ENCODE data around the gene KIAA0040.
A peak's percentile ranks its signal among the peaks of the same experiment; 100 is the strongest.

Gene KIAA0040

DNA sequence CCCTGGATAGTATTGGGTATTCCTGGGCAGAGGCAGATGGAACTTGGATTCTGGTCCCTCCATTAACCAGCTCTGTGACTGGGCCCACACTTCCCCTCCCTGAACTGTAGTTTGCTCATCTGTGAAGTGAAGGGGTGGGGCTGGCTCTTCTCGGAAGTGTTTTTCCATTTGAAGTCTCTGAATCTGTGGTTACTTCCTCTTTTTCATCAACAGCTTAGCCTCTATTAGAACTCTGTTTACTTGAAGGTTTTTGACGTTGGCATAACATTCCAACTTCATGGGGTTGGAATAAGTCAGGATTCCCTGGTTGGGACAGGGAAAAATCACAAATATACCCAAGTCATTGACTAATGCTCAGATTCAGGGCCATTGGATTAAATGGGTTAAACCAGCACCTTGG, 3.6 kb downstream of the KIAA0040 start:
- Mint-ChIP-seq H3K27me3 (no peaks in the 10 kb centered on the region), H3K27ac (peak overlapping the region; percentile 89), H3K4me1 (ENCODE audit: low read depth) (peaks cover 74% of the 10 kb centered on the region), H3K9me3 (no peaks in the 10 kb centered on the region), H3K36me3 (ENCODE audit: low read depth) (peaks cover 36% of the 10 kb centered on the region), H3K4me3 (peak overlapping the region; percentile 91)

GRCh38 chr1:175186433-175187160, 6.0 kb downstream of the KIAA0040 start:
- peaks cover 50% of the 10 kb centered on the region for H3K36me3 Mint-ChIP-seq (ENCODE audit: low read depth)
- H3K9me3 Mint-ChIP-seq: no peaks in the 10 kb centered on the region
- peaks cover 87% of the 10 kb centered on the region for H3K4me1 Mint-ChIP-seq (ENCODE audit: low read depth)
- no peak overlapping the region for H3K27ac Mint-ChIP-seq
- no peaks in the 10 kb centered on the region for H3K27me3 Mint-ChIP-seq
- H3K4me3 Mint-ChIP-seq: no peak overlapping the region

- Mint-ChIP-seq H3K36me3 (ENCODE audit: low read depth) (peaks cover 55% of the 10 kb centered on the region), H3K4me3 (no peak overlapping the region), H3K27me3 (no peaks in the 10 kb centered on the region), H3K9me3 (no peaks in the 10 kb centered on the region), H3K27ac (no peak overlapping the region), H3K4me1 (ENCODE audit: low read depth) (peaks cover 90% of the 10 kb centered on the region)
Observed at GRCh38 chr1:175185903-175186302, 6.7 kb downstream of the KIAA0040 start.

DNA sequence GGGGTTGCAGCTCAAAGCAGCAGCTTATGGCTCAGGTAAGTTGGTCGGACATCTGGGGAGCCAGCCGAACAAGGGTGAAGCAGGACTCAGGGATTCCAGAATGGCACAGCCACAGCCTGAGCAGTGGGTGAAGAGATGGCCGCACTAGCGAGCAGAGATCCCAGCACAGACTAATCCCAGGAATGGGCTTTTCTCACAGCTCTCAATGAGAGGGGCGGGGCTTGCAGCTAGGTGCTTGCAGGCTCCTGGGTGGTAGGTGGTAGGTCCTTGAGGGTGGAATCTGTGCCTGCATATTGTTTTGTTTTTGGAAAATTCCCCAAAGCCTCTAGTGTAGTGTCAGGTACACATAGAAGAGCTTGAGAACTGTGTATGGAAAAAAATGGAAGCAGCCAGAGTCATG, 9.0 kb downstream of the KIAA0040 start:
- peaks cover 46% of the 10 kb centered on the region for H3K36me3 Mint-ChIP-seq (ENCODE audit: low read depth)
- H3K4me3 Mint-ChIP-seq: no peak overlapping the region
- no peaks in the 10 kb centered on the region for H3K27me3 Mint-ChIP-seq
- H3K9me3 Mint-ChIP-seq: no peaks in the 10 kb centered on the region
- H3K27ac Mint-ChIP-seq: no peak overlapping the region
- peaks cover 82% of the 10 kb centered on the region for H3K4me1 Mint-ChIP-seq (ENCODE audit: low read depth)

DNA sequence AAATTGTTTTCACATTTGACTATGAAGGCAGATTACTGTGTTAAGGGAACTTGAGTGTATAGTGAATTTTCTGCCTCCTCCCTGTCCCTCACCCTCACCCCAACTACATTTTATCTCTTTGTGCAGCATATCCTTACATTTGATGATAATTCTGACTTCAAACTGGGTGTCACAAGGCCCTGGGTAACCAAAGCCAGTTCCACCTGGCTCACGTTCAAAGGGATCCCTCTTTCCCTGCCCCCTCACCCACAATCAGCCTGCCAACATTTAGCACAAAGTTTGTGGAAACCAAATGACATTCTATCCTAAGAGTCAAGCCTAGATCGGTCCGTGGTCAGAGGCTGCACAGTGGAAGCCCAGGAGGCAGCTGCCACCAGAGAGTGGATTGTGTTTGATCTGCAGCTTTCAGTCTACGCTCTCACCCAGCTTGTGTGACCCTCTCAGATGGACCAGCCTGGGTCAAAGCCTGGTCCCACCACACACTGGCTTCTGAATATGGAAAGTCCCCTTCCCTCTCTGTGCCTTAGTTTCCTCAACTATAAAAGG, 10.3 kb downstream of the KIAA0040 start:
- no peak overlapping the region for H3K4me3 Mint-ChIP-seq
- H3K4me1 Mint-ChIP-seq (ENCODE audit: low read depth): peaks cover 71% of the 10 kb centered on the region
- H3K27me3 Mint-ChIP-seq: no peaks in the 10 kb centered on the region
- peaks cover 40% of the 10 kb centered on the region for H3K36me3 Mint-ChIP-seq (ENCODE audit: low read depth)
- H3K27ac Mint-ChIP-seq: no peak overlapping the region
- H3K9me3 Mint-ChIP-seq: no peaks in the 10 kb centered on the region

GRCh38 chr1:175179837-175180590, 12.6 kb downstream of the KIAA0040 start:
- no peaks in the 10 kb centered on the region for H3K9me3 Mint-ChIP-seq
- H3K4me1 Mint-ChIP-seq (ENCODE audit: low read depth): peaks cover 57% of the 10 kb centered on the region
- H3K27me3 Mint-ChIP-seq: no peaks in the 10 kb centered on the region
- peaks cover 41% of the 10 kb centered on the region for H3K36me3 Mint-ChIP-seq (ENCODE audit: low read depth)
- peak overlapping the region; percentile 8 for H3K27ac Mint-ChIP-seq
- H3K4me3 Mint-ChIP-seq: no peak overlapping the region

GRCh38 chr1:175178456-175178855, 14.1 kb downstream of the KIAA0040 start:
- H3K9me3 Mint-ChIP-seq: no peaks in the 10 kb centered on the region
- peaks cover 47% of the 10 kb centered on the region for H3K36me3 Mint-ChIP-seq (ENCODE audit: low read depth)
- H3K4me1 Mint-ChIP-seq (ENCODE audit: low read depth): peaks cover 59% of the 10 kb centered on the region
- H3K27me3 Mint-ChIP-seq: no peaks in the 10 kb centered on the region
- H3K27ac Mint-ChIP-seq: no peak overlapping the region
- H3K4me3 Mint-ChIP-seq: no peak overlapping the region

- no peaks in the 10 kb centered on the region for H3K27me3 Mint-ChIP-seq
- no peak overlapping the region for H3K4me3 Mint-ChIP-seq
- no peak overlapping the region for H3K27ac Mint-ChIP-seq
- peaks cover 48% of the 10 kb centered on the region for H3K36me3 Mint-ChIP-seq (ENCODE audit: low read depth)
- H3K4me1 Mint-ChIP-seq (ENCODE audit: low read depth): peaks cover 55% of the 10 kb centered on the region
- H3K9me3 Mint-ChIP-seq: no peaks in the 10 kb centered on the region
Observed at GRCh38 chr1:175178056-175178455, 14.5 kb downstream of the KIAA0040 start.

GRCh38 chr1:175176246-175176645, 16.3 kb downstream of the KIAA0040 start:
- peaks cover 48% of the 10 kb centered on the region for H3K4me1 Mint-ChIP-seq (ENCODE audit: low read depth)
- H3K27me3 Mint-ChIP-seq: no peaks in the 10 kb centered on the region
- no peak overlapping the region for H3K4me3 Mint-ChIP-seq
- H3K36me3 Mint-ChIP-seq (ENCODE audit: low read depth): peaks cover 51% of the 10 kb centered on the region
- no peaks in the 10 kb centered on the region for H3K9me3 Mint-ChIP-seq
- H3K27ac Mint-ChIP-seq: no peak overlapping the region

DNA sequence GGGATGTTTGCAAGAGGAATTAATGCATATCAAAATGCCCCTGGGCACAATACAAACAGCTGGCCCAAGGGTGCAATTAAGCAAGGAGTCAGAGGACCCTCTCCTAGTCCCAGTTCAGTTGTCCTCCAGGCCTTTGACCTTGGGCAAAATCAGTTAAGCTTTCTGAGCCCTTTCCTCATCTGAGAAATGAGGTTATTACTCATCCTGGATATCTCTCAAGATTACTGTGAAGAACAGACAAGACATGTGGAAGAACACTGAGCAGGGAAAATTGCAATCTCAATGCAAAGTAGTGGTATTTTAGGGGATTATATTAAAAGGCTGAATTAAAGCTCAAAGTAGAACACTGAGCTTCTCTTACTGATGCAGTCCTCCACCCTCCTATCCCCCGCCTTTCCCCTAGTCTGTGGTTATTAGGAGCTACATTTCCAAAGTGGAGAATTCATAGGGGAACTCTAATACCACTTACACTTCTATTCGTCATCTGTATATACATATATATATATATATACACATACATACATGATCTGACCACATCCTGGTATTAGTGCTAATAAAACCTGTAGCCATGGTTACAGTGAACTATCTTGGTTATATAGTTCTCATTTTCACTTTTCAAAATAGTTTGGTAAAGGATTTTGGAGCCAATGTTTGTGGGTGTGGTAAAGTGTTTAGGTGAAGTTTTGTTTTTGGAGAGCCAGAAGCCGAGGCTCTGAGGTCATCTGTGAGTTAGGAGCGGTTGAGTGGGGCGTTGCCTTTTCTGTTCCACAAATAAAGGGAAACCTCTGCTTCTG, 18.1 kb downstream of the KIAA0040 start:
- Mint-ChIP-seq H3K4me1 (ENCODE audit: low read depth) (peaks cover 47% of the 10 kb centered on the region), H3K4me3 (no peak overlapping the region), H3K9me3 (no peaks in the 10 kb centered on the region), H3K36me3 (ENCODE audit: low read depth) (peaks cover 58% of the 10 kb centered on the region), H3K27ac (no peak overlapping the region), H3K27me3 (no peaks in the 10 kb centered on the region)

DNA sequence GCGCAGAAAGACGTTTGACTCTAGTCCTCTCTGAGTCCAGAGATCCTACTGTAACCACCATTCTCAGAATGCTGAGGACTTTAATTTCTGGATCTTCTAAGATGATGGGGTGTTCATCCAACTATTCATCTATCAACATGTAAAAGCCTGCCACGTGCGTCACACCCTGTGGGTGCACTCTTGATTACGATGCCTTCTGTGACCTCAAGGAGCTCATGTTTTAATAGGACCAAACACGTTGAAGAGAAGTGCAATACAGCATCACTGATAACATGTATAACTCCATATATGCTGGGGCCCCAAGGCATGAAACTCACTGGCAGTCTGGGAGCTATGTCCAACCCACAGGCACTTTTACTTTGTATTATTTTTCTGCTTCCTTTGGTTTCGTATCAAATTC, 19.0 kb downstream of the KIAA0040 start:
- Mint-ChIP-seq H3K4me3 (no peak overlapping the region), H3K4me1 (ENCODE audit: low read depth) (peaks cover 49% of the 10 kb centered on the region), H3K27me3 (no peaks in the 10 kb centered on the region), H3K27ac (no peak overlapping the region), H3K36me3 (ENCODE audit: low read depth) (peaks cover 58% of the 10 kb centered on the region), H3K9me3 (no peaks in the 10 kb centered on the region)

DNA sequence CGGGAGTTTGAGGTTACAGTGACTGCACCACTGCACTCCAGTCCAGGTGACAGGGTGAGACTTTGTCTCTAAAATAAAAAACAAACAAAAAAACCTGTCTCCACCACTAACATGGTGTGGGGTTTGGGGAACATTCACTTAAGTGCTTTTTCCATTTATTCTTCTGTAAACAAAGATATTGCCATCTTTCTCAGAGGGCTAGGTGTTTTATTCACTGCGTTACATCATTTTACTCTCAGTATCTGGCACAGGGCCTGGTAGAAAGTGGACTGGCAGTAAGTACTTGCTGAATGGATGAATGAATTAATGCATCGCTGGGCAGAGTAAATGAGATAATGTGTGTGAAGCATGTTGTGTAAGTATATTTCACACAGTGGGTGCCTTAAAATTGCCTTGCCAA, 20.1 kb downstream of the KIAA0040 start:
- H3K27ac Mint-ChIP-seq: no peak overlapping the region
- no peaks in the 10 kb centered on the region for H3K27me3 Mint-ChIP-seq
- no peak overlapping the region for H3K4me3 Mint-ChIP-seq
- H3K36me3 Mint-ChIP-seq (ENCODE audit: low read depth): peaks cover 65% of the 10 kb centered on the region
- H3K9me3 Mint-ChIP-seq: no peaks in the 10 kb centered on the region
- peaks cover 55% of the 10 kb centered on the region for H3K4me1 Mint-ChIP-seq (ENCODE audit: low read depth)

DNA sequence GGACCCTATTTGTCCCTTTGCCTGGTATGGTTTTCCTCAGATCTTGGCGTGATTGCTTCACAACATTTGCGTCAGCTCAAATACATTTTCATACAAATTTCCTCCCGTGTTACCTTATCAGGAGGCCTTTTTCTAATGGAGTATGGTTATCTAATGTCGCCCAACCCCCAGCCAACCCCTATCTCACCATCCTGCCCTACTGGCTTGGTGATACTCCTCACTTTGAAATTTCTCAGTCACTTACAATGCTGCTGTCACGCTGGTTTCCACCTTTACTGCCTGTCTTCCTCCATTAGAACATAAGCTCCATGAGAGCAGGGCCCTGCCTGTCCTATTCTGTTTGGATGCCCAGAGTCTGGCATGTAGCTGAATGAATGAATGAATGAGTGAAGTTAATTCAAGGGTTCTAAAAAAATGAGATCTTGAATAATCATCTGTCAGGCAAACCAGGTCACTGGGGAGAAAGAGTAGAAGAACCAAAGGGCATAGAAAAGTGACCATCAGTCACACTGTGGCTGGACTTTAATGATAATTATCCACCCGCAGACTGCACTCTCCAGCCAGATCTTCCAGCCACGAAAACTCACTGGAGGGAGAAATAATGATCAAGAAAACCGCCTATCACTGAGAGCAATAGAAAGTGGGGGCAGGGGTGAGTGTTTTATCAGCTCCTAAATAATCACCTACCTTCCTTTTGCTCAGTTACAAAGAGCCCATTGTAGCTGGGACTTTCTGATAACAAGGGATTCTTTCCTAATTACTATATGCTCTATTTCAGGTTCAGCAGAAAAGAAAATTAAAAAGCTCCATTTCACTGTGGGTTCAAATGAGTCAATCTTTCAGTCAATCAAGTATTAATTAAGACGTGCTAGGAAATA, 21.3 kb downstream of the KIAA0040 start:
- Mint-ChIP-seq H3K9me3 (no peaks in the 10 kb centered on the region), H3K27ac (peak overlapping the region; percentile 51), H3K36me3 (ENCODE audit: low read depth) (peaks cover 60% of the 10 kb centered on the region), H3K4me1 (ENCODE audit: low read depth) (peaks cover 49% of the 10 kb centered on the region), H3K27me3 (no peaks in the 10 kb centered on the region), H3K4me3 (no peak overlapping the region)

Measured in stimulated activated naive CD8-positive, alpha-beta T cell treated with anti-CD3 and anti-CD28 coated beads, Interleukin-15, Interleukin-2, amounts not matched to agents 100 ng/mL and 50 ng/mL, for 24 hours (primary cell).